IMR-90 (cell line): ENCODE data around the gene DNASE2B. TPM values are rescaled to one million over a fixed set of nuclear protein-coding genes. Genes with fewer than 3 reads are reported as not detected.

Source experiments
- ATAC-seq: fragments of 200-7000 bp; cut with Tn5 transposase; 2 replicates; pipeline ENCODE4 v1.9.1; 2020; ENCODE audit warnings: low read depth, mild to moderate bottlenecking, moderate library complexity
- BruUV-seq: library from RNA; stranded (reverse); fragments of 400-500 nt; replicated peaks from 2 replicates; lab custom pipeline; 2021; lab: Mats Ljungman, UMichigan
- CTCF ChIA-PET: fragments of 300-600 bp; formaldehyde crosslinking; extraction: SDS; loops from one replicate; lab custom pipeline; 2021; ENCODE audit warnings: antibody characterized with exemption; lab: Yijun Ruan, JAX
- POLR2A ChIA-PET: fragments of 300-600 bp; sonication (Branson Sonifier 250); formaldehyde crosslinking; loops from one replicate; lab custom pipeline; 2022; ENCODE audit warnings: antibody characterized with exemption; ENCODE audit not compliant: unreplicated experiment; lab: Charles Lee
- DNase-seq: peaks from one replicate; pipeline ENCODE4 v3.0.0; 2013
- H2AFZ ChIP-seq: replicated peaks from 2 replicates; pipeline ENCODE3; 2013; ENCODE audit warnings: low read length, mild to moderate bottlenecking; ENCODE audit not compliant: poor library complexity
- H2AK5ac ChIP-seq: 2 replicates; pipeline ENCODE4 v1.6.1; 2013; ENCODE audit warnings: low read depth, low read length, inconsistent platforms
- H2AK9ac ChIP-seq: replicated peaks from 2 replicates; pipeline ENCODE3; 2013; ENCODE audit warnings: mild to moderate bottlenecking, low read depth, low read length, moderate library complexity; ENCODE audit not compliant: poor library complexity
- H2BK120ac ChIP-seq: 2 replicates; pipeline ENCODE4 v1.6.1; 2013; ENCODE audit warnings: low read depth, low read length, inconsistent platforms
- H2BK15ac ChIP-seq: 3 replicates; pipeline ENCODE4 v1.6.1; 2013; ENCODE audit warnings: low read depth, low read length, inconsistent platforms
- H2BK20ac ChIP-seq: 2 replicates; pipeline ENCODE4 v1.6.1; 2013; ENCODE audit warnings: low read depth, mild to moderate bottlenecking, inconsistent platforms, low read length, moderate library complexity
- H2BK5ac ChIP-seq: 2 replicates; pipeline ENCODE4 v1.6.1; 2013; ENCODE audit warnings: mild to moderate bottlenecking, low read depth, low read length, inconsistent platforms; ENCODE audit not compliant: poor library complexity, severe bottlenecking
- H3K14ac ChIP-seq: replicated peaks from 2 replicates; pipeline ENCODE4 v1.6.1; 2013; ENCODE audit warnings: low read depth, low read length, inconsistent platforms
- H3K18ac ChIP-seq: 2 replicates; pipeline ENCODE4 v1.6.1; 2013; ENCODE audit warnings: low read depth, low read length, control low read depth
- H3K23ac ChIP-seq: 2 replicates; pipeline ENCODE4 v1.6.1; 2013; ENCODE audit warnings: low read depth, low read length, inconsistent platforms
- H3K27ac ChIP-seq: 2 replicates; pipeline ENCODE4 v1.5.1; 2013; ENCODE audit warnings: mild to moderate bottlenecking, control low read depth, low read length; ENCODE audit not compliant: insufficient read depth
- H3K27me3 ChIP-seq: 2 replicates; pipeline ENCODE4 v1.6.1; 2013; ENCODE audit warnings: low read length; ENCODE audit not compliant: control insufficient read depth, insufficient read depth
- H3K36me3 ChIP-seq: 2 replicates; pipeline ENCODE4 v1.6.1; 2013; ENCODE audit warnings: low read length, mixed read lengths; ENCODE audit not compliant: control insufficient read depth, insufficient read depth
- H3K4ac ChIP-seq: 2 replicates; pipeline ENCODE4 v1.6.1; 2013; ENCODE audit warnings: low read depth, low read length, inconsistent platforms
- H3K4me1 ChIP-seq: 2 replicates; pipeline ENCODE4 v1.6.1; 2013; ENCODE audit warnings: low read length, mixed read lengths; ENCODE audit not compliant: control insufficient read depth, insufficient read depth
- H3K4me2 ChIP-seq: 2 replicates; pipeline ENCODE4 v1.6.1; 2013; ENCODE audit warnings: low read depth, mild to moderate bottlenecking, control low read depth, low read length, moderate library complexity
- H3K4me3 ChIP-seq: 2 replicates; pipeline ENCODE4 v1.5.1; 2013; ENCODE audit warnings: low read depth, mild to moderate bottlenecking, control low read depth, low read length, moderate library complexity; ENCODE audit not compliant: insufficient read depth
- H3K56ac ChIP-seq: 2 replicates; pipeline ENCODE4 v1.6.1; 2013; ENCODE audit warnings: low read length, inconsistent platforms; ENCODE audit not compliant: insufficient read depth; ENCODE audit errors: extremely low read depth
- H3K79me1 ChIP-seq, 2 experiments: 2 replicates each; pipeline ENCODE4 v1.6.1; 2013; ENCODE audit warnings: low read length in 2 of 2, inconsistent platforms in 1 of 2, low read depth in 1 of 2
- H3K9ac ChIP-seq: 2 replicates; pipeline ENCODE4 v1.6.1; 2013; ENCODE audit warnings: low read depth, low read length, control low read depth
- H3K9me1 ChIP-seq: 2 replicates; pipeline ENCODE4 v1.6.1; 2013; ENCODE audit warnings: low read length, inconsistent platforms; ENCODE audit not compliant: insufficient read depth
- H3K9me3 ChIP-seq: 2 replicates; pipeline ENCODE4 v1.6.1; 2013; ENCODE audit warnings: low read length; ENCODE audit not compliant: control insufficient read depth, insufficient read depth
- H4K20me1 ChIP-seq: 2 replicates; pipeline ENCODE4 v1.6.1; 2013; ENCODE audit warnings: low read length, inconsistent platforms; ENCODE audit not compliant: insufficient read depth
- H4K5ac ChIP-seq: 2 replicates; pipeline ENCODE4 v1.6.1; 2013; ENCODE audit warnings: mild to moderate bottlenecking, low read depth, low read length, control low read depth
- H4K8ac ChIP-seq, 2 experiments: 2 replicates each; pipeline ENCODE4 v1.6.1; 2013; ENCODE audit warnings: low read depth in 2 of 2, low read length in 2 of 2, control low read depth in 1 of 2, inconsistent platforms in 1 of 2
- H4K91ac ChIP-seq: 2 replicates; pipeline ENCODE4 v1.6.1; 2013; ENCODE audit warnings: low read depth, low read length, inconsistent platforms; ENCODE audit not compliant: insufficient read depth
- CEBPB ChIP-seq: IDR thresholded peaks from 2 replicates; pipeline ENCODE4 v1.6.1; 2012; ENCODE audit warnings: low read depth, low read length, improper control_type of control experiment
- CHD1 ChIP-seq: IDR thresholded peaks from 2 replicates; pipeline ENCODE4 v1.6.1; 2012; ENCODE audit warnings: low read depth, low read length, improper control_type of control experiment
- FOS ChIP-seq: fragments of 150-350 bp; IDR thresholded peaks from 2 replicates; pipeline ENCODE4 v1.6.1; 2016; ENCODE audit warnings: low read depth, low read length
- MAFK ChIP-seq: IDR thresholded peaks from 2 replicates; pipeline ENCODE4 v1.6.1; 2012; ENCODE audit warnings: low read depth, low read length, improper control_type of control experiment
- MAZ ChIP-seq: IDR thresholded peaks from 2 replicates; pipeline ENCODE4 v1.6.1; 2012; ENCODE audit warnings: low read depth, mild to moderate bottlenecking, low read length, improper control_type of control experiment, moderate library complexity, borderline replicate concordance
- MXI1 ChIP-seq: IDR thresholded peaks from 2 replicates; pipeline ENCODE4 v1.6.1; 2012; ENCODE audit warnings: low read depth, mild to moderate bottlenecking, low read length, moderate library complexity, borderline replicate concordance
- NFE2L2 ChIP-seq: fragments of 150-350 bp; IDR thresholded peaks from 2 replicates; pipeline ENCODE4 v1.6.1; 2016; ENCODE audit warnings: low read depth, mild to moderate bottlenecking, low read length
- POLR2A ChIP-seq: IDR thresholded peaks from 2 replicates; pipeline ENCODE4 v1.6.1; 2012; ENCODE audit warnings: mild to moderate bottlenecking, low read depth, low read length
- RAD21 ChIP-seq: IDR thresholded peaks from 2 replicates; pipeline ENCODE4 v1.6.1; 2012; ENCODE audit warnings: low read length, improper control_type of control experiment
- RCOR1 ChIP-seq: IDR thresholded peaks from 2 replicates; pipeline ENCODE4 v1.6.1; 2012; ENCODE audit warnings: mild to moderate bottlenecking, low read length, improper control_type of control experiment; ENCODE audit not compliant: insufficient replicate concordance
- RFX5 ChIP-seq: IDR thresholded peaks from 2 replicates; pipeline ENCODE4 v1.8.0; 2012; ENCODE audit warnings: low read depth, mild to moderate bottlenecking, low read length, moderate library complexity
- WGBS, 2 experiments: methylation state at CpG; one replicate each; pipeline versions ENCODE4 v1.1.5 to v1.1.7; 2013; ENCODE audit warnings: missing lambda C conversion rate in 2 of 2; ENCODE audit not compliant: insufficient read length in 1 of 2; ENCODE audit errors: extremely low coverage in 2 of 2; 5-methylcytosine and 5-hydroxymethylcytosine counted together
- dilution Hi-C: fragments of 300-500 bp; cut with HindIII; formaldehyde crosslinking; loops from one replicate; pipeline ENCODE4 v1.14.3; 2018; ENCODE audit warnings: low sequenced_read_pairs; ENCODE audit not compliant: unreplicated experiment
- in situ Hi-C: fragments of 300-500 bp; cut with MboI; formaldehyde crosslinking; loops from 3 replicates; pipeline ENCODE4 v1.14.3; 2019; ENCODE audit warnings: low sequenced_read_pairs, inconsistent platforms, mixed read lengths
- intact Hi-C: fragments of 100-400 bp; cut with micrococcal nuclease; formaldehyde crosslinking; loops from 2 replicates; pipeline ENCODE4 v1.10.0; 2022
- polyA plus RNA-seq, 3 experiments: library from polyadenylated mRNA; depleted of rRNA; stranded (reverse); fragments of >200 nt; gene quantifications; 2 replicates each; pipeline ENCODE4 v1.2.3, GENCODE V29; 2012; ENCODE audit warnings: low replicate concordance in 1 of 3
- total RNA-seq: library from RNA; depleted of rRNA; stranded (reverse); fragments of >200 nt; gene quantifications from 2 replicates; pipeline ENCODE4 v1.2.3, GENCODE V29; 2012
- TF ChIP-seq, protein P1 (sequence below): fragments of 150-350 bp; IDR thresholded peaks from 2 replicates; pipeline ENCODE4 v1.6.1; 2016; ENCODE audit warnings: low read depth, mild to moderate bottlenecking, low read length, moderate library complexity, borderline replicate concordance
- TF ChIP-seq, protein P2 (sequence below): conservative IDR thresholded peaks from 2 replicates; pipeline ENCODE4 v1.5.1; 2012; ENCODE audit warnings: mild to moderate bottlenecking, low read depth, low read length, improper control_type of control experiment
- TF ChIP-seq, protein P3 (sequence below): fragments of 150-350 bp; IDR thresholded peaks from 2 replicates; pipeline ENCODE4 v1.6.1; 2017; ENCODE audit warnings: mild to moderate bottlenecking, antibody characterized with exemption, low read length, low read depth

DNASE2B gene
- total and polyA plus RNA-seq, 2 of the 4 experiments (the other 2 are of a cell fraction) = not detected

GRCh38 chr1:84409888-84410287 lies 11.6 kb downstream of the DNASE2B start:
- Histone ChIP-seq H3K9me1 (peaks cover 6% of the 10 kb centered on the region), H3K23ac (no peak overlapping the region), H3K56ac (no peak overlapping the region), H3K27me3 (no peaks in the 10 kb centered on the region), H3K27ac (no peak overlapping the region), H3K4me1 (peaks cover 9% of the 10 kb centered on the region), H3K9me3 (no peaks in the 10 kb centered on the region), H3K9ac (no peak overlapping the region), H3K4ac (no peak overlapping the region), H2AFZ (no peak overlapping the region), H3K4me3 (no peak overlapping the region), H3K36me3 (no peaks in the 10 kb centered on the region), H3K18ac (no peak overlapping the region), H3K4me2 (no peak overlapping the region), H2AK5ac (no peak overlapping the region), H2BK15ac (no peak overlapping the region), H4K91ac (no peak overlapping the region), H2BK5ac (no peak overlapping the region), H4K5ac (no peak overlapping the region), H2AK9ac (no peak overlapping the region), H4K8ac (no peak overlapping the region), H3K79me1 (no peaks in the 10 kb centered on the region), H2BK20ac (no peak overlapping the region), H2BK120ac (no peak overlapping the region), H4K20me1 (no peaks in the 10 kb centered on the region), H3K14ac (no peak overlapping the region)
- POLR2A ChIA-PET = no interaction called here
- TF ChIP-seq MAFK (no peak), MXI1 (no peak), POLR2A (no peak), RAD21 (no peak), CHD1 (no peak), FOS (no peak), MAZ (no peak), NFE2L2 (no peak), CEBPB (no peak), RCOR1 (no peak), RFX5 (no peak)
- TF ChIP-seq, protein P1, sequence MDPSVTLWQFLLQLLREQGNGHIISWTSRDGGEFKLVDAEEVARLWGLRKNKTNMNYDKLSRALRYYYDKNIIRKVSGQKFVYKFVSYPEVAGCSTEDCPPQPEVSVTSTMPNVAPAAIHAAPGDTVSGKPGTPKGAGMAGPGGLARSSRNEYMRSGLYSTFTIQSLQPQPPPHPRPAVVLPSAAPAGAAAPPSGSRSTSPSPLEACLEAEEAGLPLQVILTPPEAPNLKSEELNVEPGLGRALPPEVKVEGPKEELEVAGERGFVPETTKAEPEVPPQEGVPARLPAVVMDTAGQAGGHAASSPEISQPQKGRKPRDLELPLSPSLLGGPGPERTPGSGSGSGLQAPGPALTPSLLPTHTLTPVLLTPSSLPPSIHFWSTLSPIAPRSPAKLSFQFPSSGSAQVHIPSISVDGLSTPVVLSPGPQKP = no peak
- TF ChIP-seq, protein P2, sequence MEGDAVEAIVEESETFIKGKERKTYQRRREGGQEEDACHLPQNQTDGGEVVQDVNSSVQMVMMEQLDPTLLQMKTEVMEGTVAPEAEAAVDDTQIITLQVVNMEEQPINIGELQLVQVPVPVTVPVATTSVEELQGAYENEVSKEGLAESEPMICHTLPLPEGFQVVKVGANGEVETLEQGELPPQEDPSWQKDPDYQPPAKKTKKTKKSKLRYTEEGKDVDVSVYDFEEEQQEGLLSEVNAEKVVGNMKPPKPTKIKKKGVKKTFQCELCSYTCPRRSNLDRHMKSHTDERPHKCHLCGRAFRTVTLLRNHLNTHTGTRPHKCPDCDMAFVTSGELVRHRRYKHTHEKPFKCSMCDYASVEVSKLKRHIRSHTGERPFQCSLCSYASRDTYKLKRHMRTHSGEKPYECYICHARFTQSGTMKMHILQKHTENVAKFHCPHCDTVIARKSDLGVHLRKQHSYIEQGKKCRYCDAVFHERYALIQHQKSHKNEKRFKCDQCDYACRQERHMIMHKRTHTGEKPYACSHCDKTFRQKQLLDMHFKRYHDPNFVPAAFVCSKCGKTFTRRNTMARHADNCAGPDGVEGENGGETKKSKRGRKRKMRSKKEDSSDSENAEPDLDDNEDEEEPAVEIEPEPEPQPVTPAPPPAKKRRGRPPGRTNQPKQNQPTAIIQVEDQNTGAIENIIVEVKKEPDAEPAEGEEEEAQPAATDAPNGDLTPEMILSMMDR = no peak
- TF ChIP-seq, protein P3, sequence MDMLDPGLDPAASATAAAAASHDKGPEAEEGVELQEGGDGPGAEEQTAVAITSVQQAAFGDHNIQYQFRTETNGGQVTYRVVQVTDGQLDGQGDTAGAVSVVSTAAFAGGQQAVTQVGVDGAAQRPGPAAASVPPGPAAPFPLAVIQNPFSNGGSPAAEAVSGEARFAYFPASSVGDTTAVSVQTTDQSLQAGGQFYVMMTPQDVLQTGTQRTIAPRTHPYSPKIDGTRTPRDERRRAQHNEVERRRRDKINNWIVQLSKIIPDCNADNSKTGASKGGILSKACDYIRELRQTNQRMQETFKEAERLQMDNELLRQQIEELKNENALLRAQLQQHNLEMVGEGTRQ = no peak
- BruUV-seq = no TSS peak
- ATAC-seq (no peak), DNase-seq (no peak)
- in situ Hi-C loops (no loop called here), intact Hi-C loops (no loop called here), dilution Hi-C loops (no loop called here)
- CTCF ChIA-PET = interaction anchor here (1.3 kb wide), 1 partner anchor 23 kb away, joined by 3 read pairs; no protein-coding TSS in a partner anchor
- no CpG with 5 or more reads among the region's 2 CpGs for WGBS, 2 experiments
